ENCODE results near the gene STXBP6.

The STXBP6 gene

GRCh38 chr14:24875203-24875838 lies 174.6 kb downstream of the STXBP6 start:
- H3K9ac ChIP-seq (ENCODE audit: low read length) = no peak overlapping the region

GRCh38 chr14:24874514-24875202 lies 175.3 kb downstream of the STXBP6 start:
- Histone ChIP-seq H3K27ac (ENCODE audit: low read length) (no peak overlapping the region), H3K4me3 (ENCODE audit: low read length) (no peak overlapping the region), H3K9ac (ENCODE audit: low read length) (no peak overlapping the region), H3K36me3 (ENCODE audit: control insufficient read depth, low read depth, low read length) (no peaks in the 10 kb centered on the region), H3K27me3 (ENCODE audit: control insufficient read depth, insufficient read depth, low read length) (no peaks in the 10 kb centered on the region), H3K9me3 (ENCODE audit: control insufficient read depth, low read depth, low read length) (no peaks in the 10 kb centered on the region), H3K4me1 (ENCODE audit: control insufficient read depth, low read depth, low read length) (no peaks in the 10 kb centered on the region)

More at GRCh38 chr14:24875203-24875838, 174.6 kb downstream of the STXBP6 start:
- Histone ChIP-seq H3K4me1 (ENCODE audit: control insufficient read depth, low read depth, low read length) (no peaks in the 10 kb centered on the region), H3K9me3 (ENCODE audit: control insufficient read depth, low read depth, low read length) (no peaks in the 10 kb centered on the region), H3K4me3 (ENCODE audit: low read length) (no peak overlapping the region), H3K36me3 (ENCODE audit: control insufficient read depth, low read depth, low read length) (no peaks in the 10 kb centered on the region), H3K27me3 (ENCODE audit: control insufficient read depth, insufficient read depth, low read length) (no peaks in the 10 kb centered on the region), H3K27ac (ENCODE audit: low read length) (no peak overlapping the region)

GRCh38 chr14:24873551-24873950 lies 176.4 kb downstream of the STXBP6 start:
- H3K4me3 ChIP-seq (ENCODE audit: low read length) = no peak overlapping the region
- no peaks in the 10 kb centered on the region for H3K4me1 ChIP-seq (ENCODE audit: control insufficient read depth, low read depth, low read length)
- H3K27ac ChIP-seq (ENCODE audit: low read length) = no peak overlapping the region
- H3K27me3 ChIP-seq (ENCODE audit: control insufficient read depth, insufficient read depth, low read length) = no peaks in the 10 kb centered on the region
- no peak overlapping the region for H3K9ac ChIP-seq (ENCODE audit: low read length)
- no peaks in the 10 kb centered on the region for H3K36me3 ChIP-seq (ENCODE audit: control insufficient read depth, low read depth, low read length)
- no peaks in the 10 kb centered on the region for H3K9me3 ChIP-seq (ENCODE audit: control insufficient read depth, low read depth, low read length)

GRCh38 chr14:24870949-24871701 lies 178.8 kb downstream of the STXBP6 start:
- Histone ChIP-seq H3K36me3 (ENCODE audit: control insufficient read depth, low read depth, low read length) (no peaks in the 10 kb centered on the region), H3K9ac (ENCODE audit: low read length) (no peak overlapping the region), H3K4me1 (ENCODE audit: control insufficient read depth, low read depth, low read length) (no peaks in the 10 kb centered on the region), H3K9me3 (ENCODE audit: control insufficient read depth, low read depth, low read length) (no peaks in the 10 kb centered on the region), H3K27me3 (ENCODE audit: control insufficient read depth, insufficient read depth, low read length) (no peaks in the 10 kb centered on the region), H3K4me3 (ENCODE audit: low read length) (no peak overlapping the region), H3K27ac (ENCODE audit: low read length) (no peak overlapping the region)

GRCh38 chr14:24868389-24868788 lies 181.6 kb downstream of the STXBP6 start:
- no peak overlapping the region for H3K4me3 ChIP-seq (ENCODE audit: low read length)
- H3K27me3 ChIP-seq (ENCODE audit: control insufficient read depth, insufficient read depth, low read length) = no peaks in the 10 kb centered on the region
- H3K9me3 ChIP-seq (ENCODE audit: control insufficient read depth, low read depth, low read length) = no peaks in the 10 kb centered on the region
- no peak overlapping the region for H3K27ac ChIP-seq (ENCODE audit: low read length)
- no peaks in the 10 kb centered on the region for H3K4me1 ChIP-seq (ENCODE audit: control insufficient read depth, low read depth, low read length)
- no peaks in the 10 kb centered on the region for H3K36me3 ChIP-seq (ENCODE audit: control insufficient read depth, low read depth, low read length)
- H3K9ac ChIP-seq (ENCODE audit: low read length) = no peak overlapping the region

GRCh38 chr14:24866067-24866639 lies 183.8 kb downstream of the STXBP6 start:
- Histone ChIP-seq H3K4me3 (ENCODE audit: low read length) (no peak overlapping the region), H3K9me3 (ENCODE audit: control insufficient read depth, low read depth, low read length) (no peaks in the 10 kb centered on the region), H3K27ac (ENCODE audit: low read length) (no peak overlapping the region), H3K9ac (ENCODE audit: low read length) (no peak overlapping the region), H3K4me1 (ENCODE audit: control insufficient read depth, low read depth, low read length) (no peaks in the 10 kb centered on the region), H3K36me3 (ENCODE audit: control insufficient read depth, low read depth, low read length) (no peaks in the 10 kb centered on the region), H3K27me3 (ENCODE audit: control insufficient read depth, insufficient read depth, low read length) (no peaks in the 10 kb centered on the region)

- no peaks in the 10 kb centered on the region for H3K36me3 ChIP-seq (ENCODE audit: control insufficient read depth, low read depth, low read length)
- H3K4me1 ChIP-seq (ENCODE audit: control insufficient read depth, low read depth, low read length) = peaks cover 1% of the 10 kb centered on the region
- H3K4me3 ChIP-seq (ENCODE audit: low read length) = no peak overlapping the region
- no peaks in the 10 kb centered on the region for H3K9me3 ChIP-seq (ENCODE audit: control insufficient read depth, low read depth, low read length)
- H3K27ac ChIP-seq (ENCODE audit: low read length) = no peak overlapping the region
- no peaks in the 10 kb centered on the region for H3K27me3 ChIP-seq (ENCODE audit: control insufficient read depth, insufficient read depth, low read length)
- no peak overlapping the region for H3K9ac ChIP-seq (ENCODE audit: low read length)
Measured at GRCh38 chr14:24863968-24864684, 185.8 kb downstream of the STXBP6 start.

- peaks cover 20% of the 10 kb centered on the region for H3K4me1 ChIP-seq (ENCODE audit: control insufficient read depth, low read depth, low read length)
- H3K27me3 ChIP-seq (ENCODE audit: control insufficient read depth, insufficient read depth, low read length) = no peaks in the 10 kb centered on the region
- H3K9me3 ChIP-seq (ENCODE audit: control insufficient read depth, low read depth, low read length) = no peaks in the 10 kb centered on the region
- no peak overlapping the region for H3K27ac ChIP-seq (ENCODE audit: low read length)
- no peak overlapping the region for H3K4me3 ChIP-seq (ENCODE audit: low read length)
- H3K36me3 ChIP-seq (ENCODE audit: control insufficient read depth, low read depth, low read length) = no peaks in the 10 kb centered on the region
- no peak overlapping the region for H3K9ac ChIP-seq (ENCODE audit: low read length)
Measured at GRCh38 chr14:24861083-24861630, 188.8 kb downstream of the STXBP6 start.

- peaks cover 20% of the 10 kb centered on the region for H3K4me1 ChIP-seq (ENCODE audit: control insufficient read depth, low read depth, low read length)
- no peaks in the 10 kb centered on the region for H3K27me3 ChIP-seq (ENCODE audit: control insufficient read depth, insufficient read depth, low read length)
- no peak overlapping the region for H3K27ac ChIP-seq (ENCODE audit: low read length)
- H3K4me3 ChIP-seq (ENCODE audit: low read length) = no peak overlapping the region
- H3K9me3 ChIP-seq (ENCODE audit: control insufficient read depth, low read depth, low read length) = no peaks in the 10 kb centered on the region
- no peaks in the 10 kb centered on the region for H3K36me3 ChIP-seq (ENCODE audit: control insufficient read depth, low read depth, low read length)
- H3K9ac ChIP-seq (ENCODE audit: low read length) = no peak overlapping the region
Measured at GRCh38 chr14:24859559-24859958, 190.4 kb downstream of the STXBP6 start.

GRCh38 chr14:24858684-24859083 lies 191.3 kb downstream of the STXBP6 start:
- Histone ChIP-seq H3K9me3 (ENCODE audit: control insufficient read depth, low read depth, low read length) (no peaks in the 10 kb centered on the region), H3K9ac (ENCODE audit: low read length) (no peak overlapping the region), H3K27ac (ENCODE audit: low read length) (no peak overlapping the region), H3K36me3 (ENCODE audit: control insufficient read depth, low read depth, low read length) (no peaks in the 10 kb centered on the region), H3K4me1 (ENCODE audit: control insufficient read depth, low read depth, low read length) (peaks cover 20% of the 10 kb centered on the region), H3K4me3 (ENCODE audit: low read length) (no peak overlapping the region), H3K27me3 (ENCODE audit: control insufficient read depth, insufficient read depth, low read length) (no peaks in the 10 kb centered on the region)

GRCh38 chr14:24858052-24858451 lies 191.9 kb downstream of the STXBP6 start:
- Histone ChIP-seq H3K27ac (ENCODE audit: low read length) (no peak overlapping the region), H3K4me3 (ENCODE audit: low read length) (no peak overlapping the region), H3K4me1 (ENCODE audit: control insufficient read depth, low read depth, low read length) (peaks cover 23% of the 10 kb centered on the region), H3K9ac (ENCODE audit: low read length) (peak overlapping the region; percentile 0), H3K27me3 (ENCODE audit: control insufficient read depth, insufficient read depth, low read length) (no peaks in the 10 kb centered on the region), H3K9me3 (ENCODE audit: control insufficient read depth, low read depth, low read length) (no peaks in the 10 kb centered on the region), H3K36me3 (ENCODE audit: control insufficient read depth, low read depth, low read length) (no peaks in the 10 kb centered on the region)
